GM12892 (cell line): Measurements from ENCODE around the gene CBX6.

Experiments used
- DNase-seq: peaks from one replicate; pipeline ENCODE4 v3.0.0; 2011; ENCODE audit not compliant: insufficient read length
- FAIRE-seq: peaks from 2 replicates; lab custom pipeline; 2011; peaks lifted over from hg19 to GRCh38; lab: Jason Lieb, UNC
- POLR2A ChIP-seq: IDR thresholded peaks from 2 replicates; pipeline ENCODE4 v1.6.1; 2011; ENCODE audit warnings: low read depth, low read length, control low read depth
- POLR2AphosphoS5 ChIP-seq: IDR thresholded peaks from 2 replicates; pipeline ENCODE4 v1.6.1; 2011; ENCODE audit warnings: low read depth, low read length, control low read depth
- TAF1 ChIP-seq: IDR thresholded peaks from 2 replicates; pipeline ENCODE4 v1.6.1; 2011; ENCODE audit warnings: low read depth, mild to moderate bottlenecking, control low read depth, low read length, borderline replicate concordance

CBX6 gene

DNA sequence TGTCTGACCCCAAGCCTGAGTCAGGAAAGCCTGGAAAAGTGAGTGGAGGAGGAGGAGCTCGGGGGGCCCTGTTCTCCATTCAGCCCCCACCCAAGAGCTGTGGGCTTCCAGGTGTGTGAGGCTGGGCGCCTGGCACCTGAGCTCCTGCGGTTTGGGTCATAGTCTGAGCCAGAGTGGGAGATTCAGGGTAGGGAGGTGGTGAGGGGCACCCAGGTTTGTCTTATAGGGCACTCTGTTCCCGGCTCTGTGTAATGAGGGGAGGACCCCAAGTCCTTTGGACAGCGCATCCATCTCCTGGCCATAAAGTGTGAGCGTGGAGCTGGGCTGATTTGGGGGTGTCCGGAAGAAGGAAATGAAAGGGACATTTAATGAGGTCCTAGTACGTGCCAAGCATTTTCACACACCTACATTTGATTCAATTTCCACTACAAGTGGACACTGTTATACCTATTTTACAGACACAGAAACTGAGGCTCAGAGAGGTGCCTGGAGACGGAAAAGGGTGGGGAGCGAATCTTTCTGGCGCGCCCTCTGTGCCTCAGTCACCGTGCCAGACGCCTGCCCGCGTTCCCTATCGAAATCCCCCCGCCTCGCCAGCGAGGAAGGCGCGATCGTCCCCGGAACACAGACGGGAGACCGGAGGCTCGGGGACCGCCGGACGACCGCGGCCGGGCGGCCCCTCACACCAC is 29.4 kb downstream of the CBX6 start:
- FAIRE-seq (no peak), DNase-seq (no peak)
- no peak for TF ChIP-seq TAF1
- no peak for TF ChIP-seq POLR2AphosphoS5

GRCh38 chr22:38841635-38842034 is 30.4 kb downstream of the CBX6 start:
- no peak for FAIRE-seq
- DNase-seq = no peak
- TF ChIP-seq TAF1 (no peak), POLR2AphosphoS5 (no peak), POLR2A (no peak)

- FAIRE-seq = no peak
- TF ChIP-seq TAF1 = no peak
- no peak for TF ChIP-seq POLR2AphosphoS5
- TF ChIP-seq POLR2A = no peak
These were observed 30.8 kb downstream of the CBX6 start for GRCh38 chr22:38841211-38841610.

DNA sequence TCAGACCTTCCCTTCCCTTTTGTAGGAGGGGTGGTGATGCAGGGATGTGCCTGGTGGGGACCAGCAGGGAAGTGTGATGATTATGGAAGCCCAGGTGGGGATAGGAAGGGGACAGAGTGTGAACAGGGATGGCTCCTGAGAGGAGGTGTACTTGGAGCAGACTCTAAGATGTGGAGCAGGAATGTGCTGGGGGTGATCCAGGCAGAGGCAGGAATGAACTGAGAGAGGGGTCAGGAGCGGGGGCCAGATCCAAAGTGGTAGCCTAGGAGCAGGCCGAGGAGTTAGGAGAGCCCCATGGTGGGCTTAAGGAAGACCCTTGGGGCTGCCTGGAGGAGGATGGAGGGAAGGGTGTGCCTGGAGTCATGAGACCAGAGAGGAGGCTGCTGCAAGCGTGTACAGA is 31.9 kb downstream of the CBX6 start:
- FAIRE-seq (no peak), DNase-seq (no peak)
- TF ChIP-seq POLR2AphosphoS5 = no peak
- TF ChIP-seq POLR2A = no peak

More at GRCh38 chr22:38841211-38841610, 30.8 kb downstream of the CBX6 start:
- DNase-seq = no peak

DNA sequence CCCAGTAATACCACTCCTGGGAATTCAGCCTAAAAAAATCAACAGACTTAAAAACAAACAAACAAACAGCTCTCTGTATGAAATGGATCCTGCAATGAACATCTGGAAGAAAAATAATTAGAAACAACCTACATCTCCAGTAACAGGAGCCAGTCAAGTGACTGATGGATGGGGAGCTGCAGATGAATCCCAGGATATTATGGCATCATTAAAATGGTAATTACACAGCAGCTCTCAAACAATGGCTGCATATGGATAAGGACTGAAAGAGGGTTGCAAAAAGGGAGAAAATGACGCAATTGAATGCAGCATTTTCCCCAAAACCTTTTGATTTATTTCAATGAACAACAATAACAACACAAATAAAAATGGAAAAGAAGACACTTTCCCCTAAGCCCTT is 32.3 kb downstream of the CBX6 start:
- FAIRE-seq (no peak), DNase-seq (no peak)
- TF ChIP-seq POLR2AphosphoS5 = no peak
- no peak for TF ChIP-seq POLR2A
- TF ChIP-seq TAF1 = no peak

GRCh38 chr22:38837414-38837928 is 34.5 kb downstream of the CBX6 start:
- TF ChIP-seq POLR2A (no peak), TAF1 (no peak), POLR2AphosphoS5 (no peak)
- FAIRE-seq (no peak), DNase-seq (no peak)

- TF ChIP-seq POLR2A (no peak), TAF1 (no peak), POLR2AphosphoS5 (no peak)
- DNase-seq (no peak), FAIRE-seq (no peak)
These were observed 36.1 kb downstream of the CBX6 start for GRCh38 chr22:38835888-38836301.

DNA sequence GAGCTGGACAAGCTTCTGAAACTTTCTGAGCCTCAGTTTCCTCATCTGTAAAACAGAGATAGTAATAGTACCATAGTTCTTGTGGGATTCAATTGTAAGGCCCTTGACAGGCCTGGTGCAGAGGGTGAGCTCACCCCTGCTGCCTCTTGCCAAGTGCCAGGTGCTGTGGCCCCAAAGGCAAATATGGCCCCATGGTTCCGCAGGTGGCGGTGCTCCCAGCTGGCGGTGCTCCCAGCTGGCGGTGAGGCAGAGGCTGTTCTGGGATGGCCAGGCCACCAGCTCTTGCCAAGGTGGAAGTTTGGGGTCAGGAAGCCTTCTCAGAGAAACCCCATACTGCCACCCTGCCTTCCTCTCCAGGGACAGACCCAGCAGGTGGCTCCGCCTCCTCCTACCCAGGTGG is 37.0 kb downstream of the CBX6 start:
- no peak for FAIRE-seq
- no peak for DNase-seq
- no peak for TF ChIP-seq POLR2AphosphoS5
- TF ChIP-seq POLR2A = no peak
- TF ChIP-seq TAF1 = no peak

DNA sequence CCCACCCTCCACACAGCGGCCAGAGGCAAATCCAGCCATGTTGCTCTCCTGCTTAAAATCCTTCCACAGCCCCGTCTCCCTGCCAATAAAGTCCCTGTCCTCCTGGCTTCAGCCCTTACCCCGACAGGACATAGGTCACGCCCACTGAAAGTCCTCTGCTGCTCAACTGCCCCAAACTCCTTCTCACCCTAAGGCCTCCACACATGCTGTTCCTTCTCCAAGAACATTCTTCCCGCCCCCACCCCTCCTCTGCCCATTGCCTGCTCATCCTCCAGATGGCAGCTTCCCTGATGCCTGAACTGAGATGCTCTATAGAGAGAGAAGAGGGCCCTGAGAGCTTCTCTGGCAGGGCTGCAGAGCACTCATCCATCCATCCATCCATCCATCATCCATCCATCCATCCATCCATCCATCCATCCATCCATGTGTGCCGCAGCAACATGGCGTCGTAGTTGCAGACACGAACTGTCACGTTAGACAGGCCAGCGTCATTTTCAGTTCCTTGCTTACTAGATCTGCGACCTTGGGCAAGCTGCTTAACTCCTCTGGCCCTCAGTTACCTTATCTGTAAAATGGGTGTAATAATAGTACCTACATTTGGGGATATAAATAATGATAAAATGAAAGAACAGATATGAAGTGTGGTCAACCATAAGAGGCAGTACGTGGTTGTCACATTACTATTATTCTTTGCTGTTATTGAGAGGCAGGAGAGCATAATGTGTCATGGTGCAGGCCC is 37.6 kb downstream of the CBX6 start:
- no peak for FAIRE-seq

DNA sequence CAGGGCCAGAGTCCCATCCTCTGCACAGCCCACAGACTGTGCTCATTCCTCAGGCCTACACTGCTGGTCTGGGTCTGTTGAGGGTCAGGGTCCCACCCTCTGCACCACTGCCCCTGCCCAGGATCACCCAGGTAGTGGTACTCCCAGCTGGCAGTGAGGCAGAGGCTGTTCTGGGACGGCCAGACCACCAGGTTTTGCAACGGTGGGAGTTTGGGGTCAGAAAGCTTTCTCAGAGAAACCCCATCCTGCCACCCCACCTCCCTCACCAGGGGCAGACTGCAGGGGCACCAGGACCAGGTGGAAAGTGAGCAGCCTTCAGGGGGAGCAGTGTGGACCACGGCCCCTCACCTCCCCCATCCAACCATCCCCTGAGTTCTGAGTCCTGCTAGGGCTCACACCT is 39.0 kb downstream of the CBX6 start:
- DNase-seq (no peak), FAIRE-seq (no peak)
- TF ChIP-seq POLR2A (no peak), POLR2AphosphoS5 (no peak), TAF1 (no peak)

More for the DNA sequence above, 37.6 kb downstream of the CBX6 start:
- DNase-seq = no peak
- no peak for TF ChIP-seq POLR2A

DNA sequence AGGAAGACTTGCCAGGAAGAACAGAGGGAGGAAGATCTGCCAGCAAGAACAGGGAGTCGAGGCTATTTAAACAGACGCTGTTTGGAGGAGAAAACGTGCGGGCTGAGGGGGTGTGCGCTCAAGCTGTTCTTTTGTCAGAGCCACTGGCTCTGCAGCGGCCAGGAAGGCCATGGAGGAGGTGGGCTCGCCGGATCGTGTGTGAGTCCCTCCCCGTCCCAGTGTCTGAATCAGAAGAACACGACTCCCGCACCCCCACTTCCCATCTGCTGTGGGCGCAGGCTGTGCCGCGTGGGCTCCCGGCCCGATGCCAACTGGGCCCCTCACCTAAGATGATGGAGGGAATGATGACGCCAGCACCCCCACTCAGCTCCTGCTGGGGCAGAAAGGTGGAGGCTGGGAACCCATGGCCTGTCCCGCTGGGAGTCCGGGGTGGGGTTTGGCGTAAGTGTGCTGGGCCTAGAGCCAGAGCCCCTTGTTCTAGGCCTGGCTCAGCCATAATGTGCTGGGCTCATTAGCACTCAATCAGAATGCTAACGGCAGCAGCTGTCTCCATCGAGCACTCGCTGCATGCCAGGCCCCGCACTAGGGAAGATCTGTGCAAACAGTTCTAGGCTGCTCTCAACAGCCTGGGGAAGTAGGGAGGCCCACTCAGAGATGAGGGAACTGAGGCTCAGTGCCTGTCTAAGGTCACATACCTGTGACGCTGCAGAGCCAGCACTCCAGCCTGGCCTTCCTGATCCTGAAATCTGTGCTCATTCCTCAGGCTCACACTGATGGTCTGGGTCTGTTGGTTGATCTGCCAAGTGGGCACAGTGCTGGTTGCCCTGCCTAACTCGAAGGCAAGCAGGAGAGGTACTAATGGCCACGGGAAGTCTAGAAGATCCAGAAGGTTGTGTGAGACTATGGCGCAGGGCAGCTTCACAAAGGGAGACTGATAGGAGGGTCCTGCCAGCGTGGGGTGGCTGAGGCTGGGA is 39.7 kb downstream of the CBX6 start:
- no peak for DNase-seq
- no peak for FAIRE-seq

More for the DNA sequence above, 39.7 kb downstream of the CBX6 start:
- TF ChIP-seq TAF1 (no peak), POLR2AphosphoS5 (no peak), POLR2A (no peak)
